ENCODE measurements around the gene STEAP2.

DNA sequence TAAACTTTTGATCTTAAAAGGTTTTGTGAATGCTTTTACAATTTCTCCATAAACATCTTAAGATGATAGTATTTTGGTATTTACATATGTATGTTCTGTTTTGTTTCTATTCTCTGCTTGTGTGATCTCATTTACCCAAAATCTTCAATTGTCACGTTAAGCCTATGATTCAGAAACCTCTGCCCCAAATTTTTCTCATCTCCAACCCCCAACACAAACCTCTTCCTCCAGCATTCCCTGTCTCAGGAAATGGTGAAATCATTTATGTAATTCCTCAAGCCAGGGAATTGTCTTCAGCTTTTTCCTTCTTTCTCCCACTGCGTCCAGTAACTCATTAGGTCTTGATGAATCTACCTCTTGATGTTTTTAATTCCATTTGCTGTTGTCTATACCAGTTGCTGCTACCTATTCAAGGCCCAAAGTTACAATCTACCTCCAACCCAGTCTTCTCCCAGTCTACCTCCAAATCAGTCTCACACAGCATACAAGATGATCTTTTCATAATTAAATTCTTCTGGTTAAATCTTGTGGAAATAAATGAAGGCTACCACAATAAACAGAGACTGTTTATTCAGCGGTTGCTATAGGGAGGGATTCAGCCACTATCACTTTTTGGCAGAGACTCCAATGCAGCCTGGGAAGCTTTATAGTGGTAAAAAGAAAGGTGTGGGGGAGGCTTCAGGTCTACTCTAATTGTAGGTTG, 39.2 kb downstream of the STEAP2 start:
- no peak for TF ChIP-seq CTCF (IDR thresholded peaks at IDR 0.05)
- no peak for TF ChIP-seq POLR2A (IDR thresholded peaks at IDR 0.05)
